Pancreas (tissue), 10 donors: Measurements from ENCODE around the gene CD46. TPM values are rescaled to one million over a fixed set of nuclear protein-coding genes. Genes with fewer than 3 reads are reported as not detected.

Source experiments
- ATAC-seq, 4 donors: fragments of 200-7000 bp; cut with Tn5 transposase; one replicate each; pipeline versions ENCODE4 v1.8.0 to v1.9.1; 2020; ENCODE audit warnings: mild to moderate bottlenecking in 4 of 4, moderate library complexity in 4 of 4
- DNase-seq, 6 donors: peaks; one replicate each; pipeline ENCODE4 v3.0.0-alpha.2; 2020
- FAIRE-seq: peaks from 2 replicates; lab custom pipeline; 2012; peaks lifted over from hg19 to GRCh38; lab: Jason Lieb, UNC
- H3K27ac ChIP-seq, 4 donors: fragments of 200-600 bp; sonication (generic); 1 replicate in 3 of 4; 2 replicates in 1 of 4; pipeline versions ENCODE4 v1.5.0 to v1.8.0; 2020
- H3K27me3 ChIP-seq, 4 donors: fragments of 200-600 bp; one replicate each; pipeline ENCODE4 v1.8.0; 2021
- H3K36me3 ChIP-seq, 3 donors: fragments of 200-600 bp; sonication (generic) in 1 of 3; one replicate each; pipeline versions ENCODE4 v1.5.0 to v1.8.0; 2020 to 2021
- H3K4me1 ChIP-seq, 3 donors: fragments of 200-600 bp; one replicate each; pipeline ENCODE4 v1.8.0; 2021
- H3K4me3 ChIP-seq, 4 donors: fragments of 200-600 bp; sonication (generic) in 2 of 4; one replicate each; pipeline versions ENCODE4 v1.5.0 to v1.8.0; 2020 to 2021
- H3K9me3 ChIP-seq, 4 donors: fragments of 200-600 bp; one replicate each; pipeline ENCODE4 v1.8.0; 2021
- CTCF ChIP-seq, 4 donors: fragments of 200-600 bp; sonication (generic) in 3 of 4; IDR thresholded peaks; one replicate each; pipeline versions ENCODE4 v1.5.0 to v1.8.0; 2021; ENCODE audit warnings: antibody characterized with exemption in 4 of 4
- WGBS, 2 donors: extraction: QIAGEN DNeasy Blood & Tissue Kit; methylation state at CpG; one replicate each; pipeline ENCODE4 v1.1.7; 2013; 5-methylcytosine and 5-hydroxymethylcytosine counted together
- intact Hi-C, 3 donors: fragments of 100-400 bp; cut with DNase I; formaldehyde crosslinking; loops; one replicate each; pipeline versions ENCODE4 v1.11.1 to v1.14.2; 2022
- polyA plus RNA-seq, 2 donors: library from polyadenylated mRNA; stranded (reverse); fragments of 200-250 nt; gene quantifications; one replicate each; pipeline ENCODE4 v1.2.3, GENCODE V29; 2013
- total RNA-seq, 6 donors: library from RNA; stranded (reverse); fragmentation: NEBNext Ultra II Directional in 4 of 6; extraction: Animal tissue kit (Norgen Biotek cat#: 25700) in 4 of 6; gene quantifications; one replicate each; pipeline versions ENCODE4 v1.2.1 to v1.2.4, GENCODE V29; 2021 to 2023
- donor health status: healthy with polysubstance abuse.
- donor health status: DM: no; HTN: no; CAD: no; lungs with moderate emphysema.
- donor health status: DM: no; HTN: no; CAD: no.
- donor health status: control.
- donor health status: control.
- donor health status: Bipolar disorder and iron deficiency.
- donor health status: DM: yes; HTN: yes; CAD: no.
- donor health status: DM: no; HTN: no; CAD: no.
- donor health status: DM: no; HTN: no; CAD: no.
- donor health status: DM: yes; HTN: yes; CAD: no.

The CD46 gene
- total and polyA plus RNA-seq, 8 donors: 59.8 to 172 (median 116) TPM

GRCh38 chr1:207825719-207826556 is 74.1 kb downstream of the CD46 start:
- H3K27ac ChIP-seq: peak overlapping the region; percentile 75 to 99 (median 90)
- no peaks in the 10 kb centered on the region for H3K27me3 ChIP-seq
- H3K36me3 ChIP-seq: no peaks in the 10 kb centered on the region
- H3K4me3 ChIP-seq: peak overlapping the region in 2 of 4 donors; percentile 2 to 21
- DNase-seq (peak in 2 of 6 donors; percentile 25 to 67), ATAC-seq (no peak), FAIRE-seq (peak; percentile 32)
- H3K4me1 ChIP-seq: peaks cover 37 to 55% (median 44%) of the 10 kb centered on the region in 3 donors
- WGBS, 2 donors: 75 to 82% methylated on average over 18 of the region's 18 CpGs
- no peak for TF ChIP-seq CTCF (IDR thresholded peaks at IDR 0.05)
- no peaks in the 10 kb centered on the region for H3K9me3 ChIP-seq
- intact Hi-C loops: loop anchor here in 1 of 3 donors (10.0 kb wide), 1 partner anchor 139 kb away; no protein-coding TSS in a partner anchor

- DNase-seq (peak in 1 of 6 donors; percentile 46), ATAC-seq (peak in 3 of 4 donors; percentile 2 to 3 (median 2)), FAIRE-seq (no peak)
- WGBS, 2 donors: 10% methylated on average over 18 of the region's 18 CpGs
- Histone ChIP-seq H3K9me3 (no peaks in the 10 kb centered on the region), H3K27ac (peak overlapping the region; percentile 75 to 99 (median 90)), H3K27me3 (no peaks in the 10 kb centered on the region), H3K4me1 (peaks cover 44 to 64% (median 51%) of the 10 kb centered on the region in 3 donors), H3K4me3 (peak overlapping the region in 2 of 4 donors; percentile 2 to 21), H3K36me3 (no peaks in the 10 kb centered on the region)
- TF ChIP-seq CTCF (IDR thresholded peaks at IDR 0.05): no peak
- intact Hi-C loops: loop anchor here in 1 of 3 donors (10.0 kb wide), 1 partner anchor 138 kb away; no protein-coding TSS in a partner anchor
These were observed 75.0 kb downstream of the CD46 start for GRCh38 chr1:207826557-207827487.

- Histone ChIP-seq H3K36me3 (no peaks in the 10 kb centered on the region), H3K27me3 (no peaks in the 10 kb centered on the region), H3K4me1 (peaks cover 44 to 64% (median 51%) of the 10 kb centered on the region in 3 donors), H3K9me3 (no peaks in the 10 kb centered on the region), H3K27ac (peak overlapping the region; percentile 75 to 99 (median 90)), H3K4me3 (no peak overlapping the region)
- DNase-seq: no peak
- FAIRE-seq: no peak
- no peak for ATAC-seq
- no peak for TF ChIP-seq CTCF (IDR thresholded peaks at IDR 0.05)
- intact Hi-C loops: loop anchor here in 1 of 3 donors (10.0 kb wide), 1 partner anchor 137 kb away; no protein-coding TSS in a partner anchor
- WGBS, 2 donors: 86 to 90% methylated on average over 2 of the region's 2 CpGs
These were observed 75.6 kb downstream of the CD46 start for GRCh38 chr1:207827488-207827830.

GRCh38 chr1:207828046-207828445 is 76.2 kb downstream of the CD46 start:
- peaks cover 44 to 64% (median 51%) of the 10 kb centered on the region in 3 donors for H3K4me1 ChIP-seq
- intact Hi-C loops: loop anchor here in 1 of 3 donors (10.0 kb wide), 1 partner anchor 137 kb away; no protein-coding TSS in a partner anchor
- FAIRE-seq (no peak), DNase-seq (no peak), ATAC-seq (no peak)
- H3K27me3 ChIP-seq: no peaks in the 10 kb centered on the region
- WGBS, 2 donors: 71 to 75% methylated on average over 5 of the region's 5 CpGs
- TF ChIP-seq CTCF (IDR thresholded peaks at IDR 0.05): no peak
- no peaks in the 10 kb centered on the region for H3K36me3 ChIP-seq
- no peak overlapping the region for H3K4me3 ChIP-seq
- H3K27ac ChIP-seq: peak overlapping the region in 2 of 4 donors; percentile 98 to 99
- no peaks in the 10 kb centered on the region for H3K9me3 ChIP-seq
